ENCODE data around the gene ZNF362. TPM values are rescaled to one million over a fixed set of nuclear protein-coding genes. Genes with fewer than 3 reads are reported as not detected.

The ZNF362 gene

DNA sequence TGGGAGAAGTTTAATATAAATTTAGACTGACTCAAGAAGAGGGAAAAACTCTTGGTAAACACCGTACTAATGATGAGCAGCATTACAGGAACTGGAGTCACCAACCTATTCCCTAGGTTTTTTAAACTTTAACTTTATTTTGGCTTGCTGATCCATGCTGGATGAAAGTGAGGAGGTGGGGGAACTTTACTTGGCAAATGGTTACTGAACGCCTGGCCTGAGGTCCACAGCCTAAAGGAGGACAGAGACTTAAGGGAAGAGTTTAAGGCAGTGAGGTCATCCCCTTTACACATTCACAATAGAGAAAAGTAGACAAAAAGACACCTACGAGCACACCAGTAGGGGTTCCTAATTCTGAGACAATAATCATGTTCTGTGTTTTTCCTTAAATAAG lies 90.2 kb downstream of the ZNF362 start:
- Histone ChIP-seq H3K9ac (ENCODE audit: low read depth, low read length) (peak overlapping the region; percentile 93), H3K27me3 (ENCODE audit: control insufficient read depth, insufficient read depth, low read length) (no peaks in the 10 kb centered on the region), H3K36me3 (ENCODE audit: insufficient read depth, low read length) (peaks cover 54% of the 10 kb centered on the region), H3K4me1 (ENCODE audit: control insufficient read depth, insufficient read depth, low read length) (peaks cover 69% of the 10 kb centered on the region), H3K4me3 (ENCODE audit: low read length) (peak overlapping the region; percentile 80), H3K9me3 (replicated peaks; ENCODE audit: low read length) (no peaks in the 10 kb centered on the region), H3K4me2 (ENCODE audit: low read length) (peak overlapping the region; percentile 94)

DNA sequence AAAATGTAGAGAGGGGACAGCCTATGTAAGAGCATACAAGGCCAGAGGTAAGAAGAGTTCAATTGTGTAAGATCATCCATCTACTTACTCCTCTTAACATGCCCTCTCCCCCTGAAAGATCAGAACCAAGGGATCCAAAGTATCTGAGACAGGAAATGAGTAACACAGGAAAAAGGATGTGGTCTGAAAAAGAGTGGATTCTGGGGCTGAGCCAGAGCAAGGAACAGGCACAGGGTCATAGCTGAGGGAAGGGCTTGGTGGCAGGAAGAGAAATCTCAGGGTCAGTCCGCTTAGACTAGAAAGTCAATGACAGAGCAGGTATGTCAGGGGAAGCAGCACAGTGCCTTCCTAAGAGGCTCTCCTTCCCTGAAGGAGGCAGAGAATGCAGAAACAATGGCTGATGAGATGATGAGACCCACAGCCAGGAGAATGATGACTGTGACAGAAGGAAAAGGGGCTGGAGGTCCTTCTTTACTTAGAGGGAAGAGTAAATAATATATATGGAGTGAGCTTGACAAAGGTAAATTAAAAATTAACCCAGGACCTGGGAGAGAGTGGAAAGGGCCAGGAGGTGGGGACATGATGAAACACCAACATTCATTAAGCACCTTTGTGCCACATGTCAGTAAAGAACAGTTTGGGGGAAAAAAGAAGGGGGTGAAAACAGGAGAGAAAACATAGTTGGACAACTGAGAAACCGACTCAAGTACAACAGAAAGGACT lies 90.8 kb downstream of the ZNF362 start:
- peak overlapping the region; percentile 80 for H3K4me3 ChIP-seq (ENCODE audit: low read length)
- no peaks in the 10 kb centered on the region for H3K27me3 ChIP-seq (ENCODE audit: control insufficient read depth, insufficient read depth, low read length)
- H3K9ac ChIP-seq (ENCODE audit: low read depth, low read length): peak overlapping the region; percentile 93
- H3K9me3 ChIP-seq (replicated peaks; ENCODE audit: low read length): no peaks in the 10 kb centered on the region
- peaks cover 49% of the 10 kb centered on the region for H3K36me3 ChIP-seq (ENCODE audit: insufficient read depth, low read length)
- peaks cover 63% of the 10 kb centered on the region for H3K4me1 ChIP-seq (ENCODE audit: control insufficient read depth, insufficient read depth, low read length)
- peak overlapping the region; percentile 94 for H3K4me2 ChIP-seq (ENCODE audit: low read length)

DNA sequence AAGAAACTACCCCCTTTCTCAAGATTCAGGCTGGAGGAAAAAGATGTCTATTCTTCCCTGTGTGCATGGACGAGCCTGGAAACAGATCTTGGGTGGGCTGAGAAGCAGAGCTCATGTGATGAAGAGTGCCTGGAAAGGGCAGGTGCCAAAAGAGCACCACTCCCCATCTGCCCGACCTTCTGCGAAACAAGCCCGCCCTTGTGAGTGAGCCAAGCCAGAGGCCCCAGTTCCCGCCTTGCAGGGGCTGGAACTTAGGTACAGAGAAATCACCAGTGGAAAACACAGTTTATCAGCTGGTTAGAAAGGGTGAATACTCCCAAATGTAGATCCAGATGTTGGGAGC lies 91.3 kb downstream of the ZNF362 start:
- Histone ChIP-seq H3K4me3 (ENCODE audit: low read length) (peak overlapping the region; percentile 80), H3K27me3 (ENCODE audit: control insufficient read depth, insufficient read depth, low read length) (no peaks in the 10 kb centered on the region), H3K36me3 (ENCODE audit: insufficient read depth, low read length) (peaks cover 46% of the 10 kb centered on the region), H3K4me1 (ENCODE audit: control insufficient read depth, insufficient read depth, low read length) (peaks cover 58% of the 10 kb centered on the region), H3K4me2 (ENCODE audit: low read length) (peak overlapping the region; percentile 94), H3K9me3 (replicated peaks; ENCODE audit: low read length) (no peaks in the 10 kb centered on the region), H3K9ac (ENCODE audit: low read depth, low read length) (peak overlapping the region; percentile 93)

DNA sequence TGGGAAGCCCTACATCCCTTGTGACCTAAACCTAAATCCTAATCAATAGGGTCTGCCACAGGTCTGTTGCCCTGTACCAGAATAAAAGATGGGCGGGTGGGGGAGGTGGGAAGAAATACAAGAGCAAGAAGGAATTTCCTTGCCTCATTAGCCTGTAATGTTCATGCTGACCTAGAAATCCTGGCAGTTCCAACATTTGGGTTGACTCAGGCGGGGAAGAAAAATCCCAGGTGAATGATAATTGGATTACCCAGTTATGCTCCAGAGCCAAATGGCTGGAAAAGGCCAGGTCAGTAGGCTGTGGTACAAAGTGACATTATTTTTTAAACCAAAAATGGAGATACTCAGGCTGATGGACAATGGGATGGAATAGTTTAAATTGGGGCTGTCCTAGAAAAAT lies 91.9 kb downstream of the ZNF362 start:
- H3K27me3 ChIP-seq (ENCODE audit: control insufficient read depth, insufficient read depth, low read length): no peaks in the 10 kb centered on the region
- peak overlapping the region; percentile 80 for H3K4me3 ChIP-seq (ENCODE audit: low read length)
- H3K9me3 ChIP-seq (replicated peaks; ENCODE audit: low read length): no peaks in the 10 kb centered on the region
- peaks cover 42% of the 10 kb centered on the region for H3K36me3 ChIP-seq (ENCODE audit: insufficient read depth, low read length)
- H3K9ac ChIP-seq (ENCODE audit: low read depth, low read length): peak overlapping the region; percentile 93
- H3K4me1 ChIP-seq (ENCODE audit: control insufficient read depth, insufficient read depth, low read length): peaks cover 53% of the 10 kb centered on the region
- peak overlapping the region; percentile 94 for H3K4me2 ChIP-seq (ENCODE audit: low read length)

DNA sequence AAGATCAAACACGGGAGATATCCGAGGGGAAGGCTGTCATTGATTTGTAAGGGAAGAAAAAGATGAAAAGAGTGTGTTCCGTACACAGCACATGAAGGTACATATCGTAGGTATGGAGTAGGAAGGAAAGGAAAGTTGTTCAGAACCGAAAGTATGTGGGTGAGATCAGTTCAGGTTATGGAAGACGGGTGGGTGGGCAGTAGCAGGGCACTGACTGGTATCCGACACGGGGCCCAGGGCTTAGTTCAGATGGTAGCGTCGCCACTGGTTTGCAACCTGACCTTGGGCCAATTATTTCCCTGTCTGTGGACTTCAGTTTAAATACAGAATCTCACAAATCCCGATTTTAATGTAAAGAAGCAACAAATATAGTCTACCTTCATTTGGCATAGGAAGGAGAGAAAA lies 92.4 kb downstream of the ZNF362 start:
- H3K27me3 ChIP-seq (ENCODE audit: control insufficient read depth, insufficient read depth, low read length): no peaks in the 10 kb centered on the region
- peaks cover 41% of the 10 kb centered on the region for H3K36me3 ChIP-seq (ENCODE audit: insufficient read depth, low read length)
- H3K9me3 ChIP-seq (replicated peaks; ENCODE audit: low read length): no peaks in the 10 kb centered on the region
- peak overlapping the region; percentile 94 for H3K4me2 ChIP-seq (ENCODE audit: low read length)
- H3K9ac ChIP-seq (ENCODE audit: low read depth, low read length): peak overlapping the region; percentile 93
- H3K4me3 ChIP-seq (ENCODE audit: low read length): peak overlapping the region; percentile 80
- H3K4me1 ChIP-seq (ENCODE audit: control insufficient read depth, insufficient read depth, low read length): peaks cover 50% of the 10 kb centered on the region

DNA sequence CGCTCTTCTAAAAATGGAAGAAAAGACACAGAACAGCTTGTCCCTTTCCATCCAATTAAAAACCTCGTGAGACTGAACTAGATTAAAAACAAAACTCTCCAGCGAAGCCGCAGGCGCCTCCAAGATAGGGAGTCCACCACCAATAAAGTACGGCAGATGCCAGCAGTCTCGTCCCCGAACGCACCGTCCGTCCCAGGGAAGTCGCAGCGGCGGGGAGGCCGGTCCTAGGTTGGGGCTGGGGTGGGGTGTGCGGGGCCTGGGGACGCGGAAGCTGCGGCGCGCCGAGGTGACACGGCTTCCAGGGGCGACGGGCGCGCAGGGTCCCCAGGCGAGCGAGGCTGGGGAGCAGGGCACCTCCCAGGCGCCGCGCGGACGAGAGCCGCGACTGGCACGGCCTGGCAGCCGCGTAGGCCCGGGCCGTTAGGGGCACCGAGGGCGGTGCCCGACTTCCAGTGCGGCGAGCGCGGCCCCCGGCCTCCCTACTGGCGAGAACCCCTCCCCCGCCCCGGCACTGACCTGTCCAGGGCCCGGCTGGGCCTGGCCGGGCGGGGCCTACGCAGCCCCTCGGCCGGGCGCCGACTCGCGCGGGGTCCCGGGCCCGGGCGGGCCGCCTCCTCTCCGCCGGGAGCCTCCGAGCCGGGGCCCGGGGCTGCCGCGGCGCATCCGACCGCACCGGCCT lies 92.9 kb downstream of the ZNF362 start:
- Histone ChIP-seq H3K9me3 (replicated peaks; ENCODE audit: low read length) (no peaks in the 10 kb centered on the region), H3K36me3 (ENCODE audit: insufficient read depth, low read length) (peaks cover 41% of the 10 kb centered on the region), H3K4me2 (ENCODE audit: low read length) (peak overlapping the region; percentile 94), H3K4me3 (ENCODE audit: low read length) (peak overlapping the region; percentile 80), H3K9ac (ENCODE audit: low read depth, low read length) (peak overlapping the region; percentile 93), H3K27me3 (ENCODE audit: control insufficient read depth, insufficient read depth, low read length) (no peaks in the 10 kb centered on the region), H3K4me1 (ENCODE audit: control insufficient read depth, insufficient read depth, low read length) (peaks cover 44% of the 10 kb centered on the region)

DNA sequence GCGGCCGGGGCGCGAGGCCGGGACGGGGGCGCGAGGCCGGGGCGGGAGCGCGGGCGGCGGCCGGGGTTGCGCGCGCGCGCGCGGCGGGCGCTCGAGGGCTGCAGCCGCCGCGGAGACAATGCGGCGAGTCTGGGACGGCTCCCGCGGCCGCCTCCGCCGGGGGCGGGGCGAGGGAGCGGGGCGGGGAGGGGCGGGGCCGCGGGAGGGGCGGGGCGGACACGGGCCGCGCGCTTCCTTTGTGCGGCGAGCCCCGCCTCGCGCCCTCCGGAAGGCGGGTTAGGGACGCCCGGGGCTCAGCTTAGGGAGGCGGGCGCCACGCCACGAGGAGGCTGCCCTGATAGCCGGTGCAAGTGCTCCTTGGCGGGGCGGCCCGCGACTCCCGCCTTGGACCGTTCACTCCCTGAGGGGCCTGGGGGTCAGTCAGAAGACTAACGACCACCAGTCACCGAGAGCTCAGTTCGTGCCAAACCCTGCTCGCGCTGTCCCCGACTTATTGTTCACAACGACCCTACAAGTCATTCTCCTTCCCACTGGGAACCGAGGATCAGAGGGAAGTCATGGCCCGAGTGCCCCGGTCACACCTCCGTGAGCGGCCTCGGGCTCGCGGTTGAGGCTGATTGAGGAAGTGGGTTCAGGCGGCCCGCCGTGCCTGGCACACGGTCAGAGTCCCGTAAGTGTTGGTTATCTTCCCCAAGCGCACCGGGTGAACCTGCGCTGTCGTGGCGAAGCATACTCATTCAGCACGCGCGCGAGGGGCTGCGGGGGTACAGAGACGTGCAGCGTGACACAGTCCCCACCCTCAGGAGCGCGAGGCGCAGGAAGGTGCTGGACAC lies 93.7 kb downstream of the ZNF362 start:
- H3K9me3 ChIP-seq (replicated peaks; ENCODE audit: low read length): no peaks in the 10 kb centered on the region
- H3K9ac ChIP-seq (ENCODE audit: low read depth, low read length): peak overlapping the region; percentile 93
- H3K4me2 ChIP-seq (ENCODE audit: low read length): peak overlapping the region; percentile 100
- H3K27me3 ChIP-seq (ENCODE audit: control insufficient read depth, insufficient read depth, low read length): no peaks in the 10 kb centered on the region
- peaks cover 36% of the 10 kb centered on the region for H3K4me1 ChIP-seq (ENCODE audit: control insufficient read depth, insufficient read depth, low read length)
- H3K36me3 ChIP-seq (ENCODE audit: insufficient read depth, low read length): peaks cover 41% of the 10 kb centered on the region
- H3K4me3 ChIP-seq (ENCODE audit: low read length): peak overlapping the region; percentile 82

Small RNA genes lying within 50 kb of the gene (small RNA-seq; reads per million reads assigned to genes)
- gene RN7SKP16: not detected

All from skeletal muscle satellite cell (primary cell).